Measurements from ENCODE around the gene RAET1E. TPM values are rescaled to one million over a fixed set of nuclear protein-coding genes. Genes with fewer than 3 reads are reported as not detected.
"Not testable (repeated sequence)": the region's sequence is repeated elsewhere in the genome, so short reads cannot be mapped to it uniquely, and the experiment has no call there.

Gene RAET1E
- total RNA-seq, 1 donor = not detected

DNA sequence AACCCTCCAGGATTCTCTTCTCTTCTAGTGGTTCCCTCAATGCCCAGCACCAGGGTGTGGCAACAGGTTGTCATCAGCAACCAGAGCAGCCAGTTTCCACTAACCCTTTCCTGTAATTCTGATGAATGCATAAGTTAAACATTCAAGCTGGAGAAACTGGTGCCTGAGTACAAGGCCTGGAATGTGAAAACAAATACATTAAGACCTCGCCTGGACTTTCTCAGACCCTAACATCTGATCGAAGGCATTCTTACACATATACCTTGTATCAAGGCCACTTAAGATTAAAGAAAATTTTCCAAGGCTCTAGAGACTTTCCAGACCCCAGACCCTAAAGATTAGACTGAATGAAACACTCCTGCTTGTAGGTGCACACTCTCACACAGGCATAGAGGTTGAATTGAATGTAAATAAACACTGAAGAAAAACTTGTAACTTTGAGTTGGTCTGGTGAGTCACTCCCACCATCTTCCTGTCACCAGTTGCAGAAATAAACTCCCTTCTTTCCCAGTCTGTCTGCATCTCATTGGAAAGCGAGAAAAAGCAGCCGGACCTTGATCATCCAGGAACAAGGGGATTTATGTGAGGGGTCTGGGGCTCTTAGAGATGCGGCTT, 42.8 kb downstream of the RAET1E start:
- TF ChIP-seq, protein P1, sequence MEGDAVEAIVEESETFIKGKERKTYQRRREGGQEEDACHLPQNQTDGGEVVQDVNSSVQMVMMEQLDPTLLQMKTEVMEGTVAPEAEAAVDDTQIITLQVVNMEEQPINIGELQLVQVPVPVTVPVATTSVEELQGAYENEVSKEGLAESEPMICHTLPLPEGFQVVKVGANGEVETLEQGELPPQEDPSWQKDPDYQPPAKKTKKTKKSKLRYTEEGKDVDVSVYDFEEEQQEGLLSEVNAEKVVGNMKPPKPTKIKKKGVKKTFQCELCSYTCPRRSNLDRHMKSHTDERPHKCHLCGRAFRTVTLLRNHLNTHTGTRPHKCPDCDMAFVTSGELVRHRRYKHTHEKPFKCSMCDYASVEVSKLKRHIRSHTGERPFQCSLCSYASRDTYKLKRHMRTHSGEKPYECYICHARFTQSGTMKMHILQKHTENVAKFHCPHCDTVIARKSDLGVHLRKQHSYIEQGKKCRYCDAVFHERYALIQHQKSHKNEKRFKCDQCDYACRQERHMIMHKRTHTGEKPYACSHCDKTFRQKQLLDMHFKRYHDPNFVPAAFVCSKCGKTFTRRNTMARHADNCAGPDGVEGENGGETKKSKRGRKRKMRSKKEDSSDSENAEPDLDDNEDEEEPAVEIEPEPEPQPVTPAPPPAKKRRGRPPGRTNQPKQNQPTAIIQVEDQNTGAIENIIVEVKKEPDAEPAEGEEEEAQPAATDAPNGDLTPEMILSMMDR (IDR thresholded peaks at IDR 0.05; ENCODE audit: insufficient read depth, low read depth, low read length) = no peak
- peak; percentile 90 for DNase-seq (ENCODE audit: low read depth)
- peak overlapping the region; percentile 43 for H3K4me3 ChIP-seq (ENCODE audit: low read depth, low read length)

DNA sequence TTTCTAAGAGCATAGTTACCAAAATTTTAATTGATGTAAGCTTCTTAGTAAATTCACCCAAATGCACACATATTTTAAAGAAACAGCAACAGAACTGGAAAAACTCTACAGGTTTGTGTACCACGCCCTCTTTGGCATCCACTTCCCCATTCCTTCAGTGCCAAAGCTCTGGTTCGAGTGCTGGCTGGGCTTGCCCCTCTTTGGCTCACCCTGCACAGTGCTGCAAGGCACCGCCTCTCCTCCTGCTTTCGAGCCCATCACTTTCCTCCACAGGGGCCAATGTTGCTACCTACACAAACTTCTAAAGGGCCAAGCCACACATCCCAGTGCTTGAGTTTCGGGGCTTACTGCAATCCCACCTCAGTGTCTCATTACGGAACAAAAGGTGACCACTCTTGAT, 43.4 kb downstream of the RAET1E start:
- H3K4me3 ChIP-seq (ENCODE audit: low read depth, low read length) = no peak overlapping the region
- DNase-seq (ENCODE audit: low read depth) = no peak
- TF ChIP-seq, protein P1 (IDR thresholded peaks at IDR 0.05; ENCODE audit: insufficient read depth, low read depth, low read length) = no peak

DNA sequence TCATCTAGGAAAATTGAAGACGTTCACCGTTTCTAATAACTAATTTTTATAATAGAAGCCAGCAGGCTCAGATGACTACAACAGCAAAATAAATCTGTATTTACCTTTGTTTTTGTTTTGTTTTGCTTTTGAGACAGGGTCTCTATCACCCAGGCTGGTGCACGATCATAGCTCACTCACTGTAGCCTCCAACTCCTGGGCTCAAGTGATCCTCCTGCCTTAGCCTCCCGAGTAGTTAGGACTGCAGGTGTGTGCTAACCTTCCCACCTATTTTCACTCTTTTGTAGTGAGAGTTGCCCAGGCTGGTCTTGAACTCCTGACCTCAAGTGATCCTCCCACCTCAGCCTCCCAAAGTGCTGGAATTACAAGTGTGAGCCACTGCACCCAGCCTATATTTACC, 43.9 kb downstream of the RAET1E start:
- DNase-seq (ENCODE audit: low read depth); H3K4me3 ChIP-seq (ENCODE audit: low read depth, low read length): not testable (repeated sequence)

DNA sequence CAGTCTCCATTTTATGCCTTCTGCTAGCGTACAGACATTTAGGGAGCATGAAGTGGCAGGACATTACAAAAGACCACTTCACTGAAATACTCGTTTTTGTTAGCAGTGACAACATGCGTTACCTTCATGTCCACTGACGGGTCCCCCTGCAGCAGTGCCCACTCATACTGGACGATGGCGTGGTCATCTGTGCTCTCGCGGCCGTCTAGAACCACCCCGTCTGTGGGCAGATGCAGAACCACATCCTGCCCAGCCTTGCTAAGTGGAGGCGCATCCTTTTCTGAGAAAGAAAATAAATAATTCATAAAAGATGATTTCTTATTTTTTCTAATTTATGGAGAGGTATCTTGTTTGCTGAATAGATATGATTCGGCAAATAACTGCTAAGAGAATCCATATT, 45.0 kb downstream of the RAET1E start:
- no peak overlapping the region for H3K4me3 ChIP-seq (ENCODE audit: low read depth, low read length)

DNA sequence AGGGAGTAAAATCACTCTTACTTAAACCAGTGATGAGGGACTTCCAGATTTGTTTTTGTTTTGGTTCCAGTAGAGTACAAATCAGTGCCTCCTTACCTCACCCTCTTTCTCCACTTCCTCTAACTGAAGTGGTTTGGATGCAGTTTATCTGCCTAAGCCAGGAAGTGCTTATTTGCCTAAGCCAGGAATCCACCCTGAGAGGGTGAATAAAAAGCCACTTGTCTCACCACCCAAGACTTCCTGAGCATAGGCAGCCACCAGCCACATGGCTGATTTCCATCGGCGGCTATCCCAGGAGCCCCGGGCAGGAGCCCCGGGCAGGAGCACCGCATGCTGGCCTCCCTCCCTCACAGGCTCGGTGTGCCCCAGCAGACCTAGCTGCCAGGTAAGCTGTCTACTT, 45.7 kb downstream of the RAET1E start:
- peak; percentile 84 for DNase-seq (ENCODE audit: low read depth)
- no peak overlapping the region for H3K4me3 ChIP-seq (ENCODE audit: low read depth, low read length)

More for the DNA sequence above, 45.0 kb downstream of the RAET1E start:
- no peak for DNase-seq (ENCODE audit: low read depth)
- TF ChIP-seq, protein P1 (IDR thresholded peaks at IDR 0.05; ENCODE audit: insufficient read depth, low read depth, low read length) = no peak

DNA sequence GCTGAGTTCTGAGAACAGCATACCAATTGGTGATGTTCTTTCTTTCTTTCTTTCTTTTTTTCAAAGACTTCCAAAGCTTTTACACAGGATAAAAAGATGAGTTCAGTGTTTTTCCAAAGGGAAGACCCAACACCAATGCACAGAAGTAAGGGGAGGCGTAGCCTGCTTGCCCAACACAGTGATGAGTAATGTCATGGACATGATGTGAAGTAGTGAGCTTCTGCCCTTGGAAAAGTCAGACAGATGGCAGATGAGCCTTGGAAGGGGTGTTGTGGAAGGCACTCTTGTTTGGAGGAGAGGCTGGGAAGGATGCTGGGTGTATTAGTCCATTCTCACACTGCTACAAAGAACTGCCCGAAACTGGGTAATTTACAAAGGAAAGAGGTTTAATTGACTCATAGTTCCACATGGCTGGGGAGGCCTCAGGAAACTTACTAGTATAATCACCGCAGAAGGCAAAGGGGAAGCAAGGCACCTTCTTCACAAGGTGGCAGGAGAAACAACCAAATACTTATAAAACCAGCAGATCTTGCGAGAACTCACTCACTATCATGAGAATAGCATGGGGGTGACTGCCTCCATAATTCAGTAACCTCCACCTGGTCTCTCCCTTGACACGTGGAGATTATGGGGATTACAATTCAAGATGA, 46.3 kb downstream of the RAET1E start:
- peak; percentile 79 for DNase-seq (ENCODE audit: low read depth)
- no peak overlapping the region for H3K4me3 ChIP-seq (ENCODE audit: low read depth, low read length)
- TF ChIP-seq, protein P1 (IDR thresholded peaks at IDR 0.05; ENCODE audit: insufficient read depth, low read depth, low read length) = no peak

More for the DNA sequence above, 45.7 kb downstream of the RAET1E start:
- TF ChIP-seq, protein P1 (IDR thresholded peaks at IDR 0.05; ENCODE audit: insufficient read depth, low read depth, low read length) = no peak

DNA sequence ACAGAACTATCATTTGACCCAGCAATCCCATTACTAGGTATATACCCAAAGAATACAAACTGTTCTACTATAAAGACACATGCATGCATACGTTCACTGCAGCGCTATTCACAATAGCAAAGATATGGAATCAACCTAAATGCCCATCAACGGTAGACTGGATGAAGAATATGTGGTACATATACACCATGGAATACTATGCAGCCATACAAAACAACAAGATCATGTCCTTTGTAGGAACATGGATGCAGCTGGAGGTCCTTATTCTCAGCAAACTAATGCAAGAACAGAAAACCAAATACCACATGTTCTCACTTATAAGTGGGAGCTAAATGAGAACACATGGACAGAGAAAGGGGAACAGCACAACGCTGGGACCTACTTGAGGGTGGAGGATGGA, 49.6 kb downstream of the RAET1E start:
- not testable (repeated sequence) for H3K4me3 ChIP-seq (ENCODE audit: low read depth, low read length); DNase-seq (ENCODE audit: low read depth)

Other genes starting within 250 kb of the RAET1E start
- gene KATNA1, start 249.4 kb downstream of the RAET1E start, total RNA-seq = 18.0 and 21.6 TPM in 2 replicates
- gene LATS1, start 180.0 kb downstream of the RAET1E start, total RNA-seq = 20.6 and 25.9 TPM in 2 replicates
- 26.4 and 40.6 TPM in 2 replicates for gene NUP43, start 151.6 kb downstream of the RAET1E start, total RNA-seq
- gene PCMT1, start 148.4 kb downstream of the RAET1E start, total RNA-seq = 112 and 126 TPM in 2 replicates
- gene LRP11, start 33.8 kb downstream of the RAET1E start, total RNA-seq = 97.2 and 97.6 TPM in 2 replicates
- gene RAET1G, start 25.0 kb upstream of the RAET1E start, total RNA-seq = 1.3 TPM in 2 replicates
- 4.5 and 6.9 TPM in 2 replicates for gene ULBP2, start 43.9 kb upstream of the RAET1E start, total RNA-seq
- 0.43 and 1.6 TPM in 2 replicates for gene ULBP1, start 65.8 kb upstream of the RAET1E start, total RNA-seq
- not detected in 2 replicates for gene RAET1L, start 127.4 kb upstream of the RAET1E start, total RNA-seq
- gene ULBP3, start 171.0 kb upstream of the RAET1E start, total RNA-seq = 14.2 and 17.3 TPM in 2 replicates
- not detected in 2 replicates for gene PPP1R14C, start 244.9 kb upstream of the RAET1E start, total RNA-seq